ENCODE results near the gene MAFG.

GRCh38 chr17:81905993-81906392 lies 21.5 kb downstream of the MAFG start:
- TF ChIP-seq CTCF (IDR thresholded peaks at IDR 0.05) (no peak), POLR2AphosphoS5 (IDR thresholded peaks at IDR 0.05) (no peak)

Data from suprapubic skin (tissue), 3 donors.